ENCODE data around the gene DOCK3. TPM values are rescaled to one million over a fixed set of nuclear protein-coding genes. Genes with fewer than 3 reads are reported as not detected.
A peak's percentile ranks its signal among the peaks of the same experiment; 100 is the strongest.

The DOCK3 gene
- polyA plus RNA-seq, 1 donor from 2014 or later: 15.6 TPM

- peak overlapping the region; percentile 90 for H3K4me3 ChIP-seq (ENCODE audit: low read length)
- H4K20me1 ChIP-seq (ENCODE audit: insufficient read depth): peaks cover 11% of the 10 kb centered on the region
- no peaks in the 10 kb centered on the region for H3K9me3 ChIP-seq (ENCODE audit: low read length)
- H3K27me3 ChIP-seq (ENCODE audit: insufficient read depth, low read depth, low read length): no peaks in the 10 kb centered on the region
- no peak for TF ChIP-seq EP300 (conservative IDR thresholded peaks at IDR 0.05; ENCODE audit: poor library complexity, severe bottlenecking)
- TF ChIP-seq MXI1 (conservative IDR thresholded peaks at IDR 0.05; ENCODE audit: poor library complexity, severe bottlenecking): no peak
- TF ChIP-seq POLR2AphosphoS5 (IDR thresholded peaks at IDR 0.05): no peak
- no peak for TF ChIP-seq RAD21 (conservative IDR thresholded peaks at IDR 0.05)
- no peak for TF ChIP-seq REST (IDR thresholded peaks at IDR 0.05; ENCODE audit: borderline replicate concordance)
- TF ChIP-seq SMC3 (conservative IDR thresholded peaks at IDR 0.05; ENCODE audit: poor library complexity): no peak
- no peak for TF ChIP-seq TAF1 (IDR thresholded peaks at IDR 0.05; ENCODE audit: low read depth)
- no peak for TF ChIP-seq EZH2 (IDR thresholded peaks at IDR 0.05; ENCODE audit: borderline replicate concordance, insufficient read depth, low read length, poor library complexity, severe bottlenecking)
- TF ChIP-seq CTCF (IDR thresholded peaks at IDR 0.05; ENCODE audit: poor library complexity, severe bottlenecking): no peak
- H3K4me2 ChIP-seq (ENCODE audit: low read length): no peak overlapping the region
- no peak overlapping the region for H3K27ac ChIP-seq (ENCODE audit: low read length)
- H3K36me3 ChIP-seq (ENCODE audit: insufficient read depth, low read length): peaks cover 33% of the 10 kb centered on the region
- peaks cover 7% of the 10 kb centered on the region for H3F3A ChIP-seq (ENCODE audit: insufficient read depth, low read length, poor library complexity, severe bottlenecking)
- peaks cover 31% of the 10 kb centered on the region for H3K79me2 ChIP-seq (replicated peaks; ENCODE audit: insufficient read depth, low read length)
- H2AFZ ChIP-seq (ENCODE audit: low read depth, low read length): no peak overlapping the region
- H3K9ac ChIP-seq (ENCODE audit: low read length): no peak overlapping the region
- H3K9me2 ChIP-seq (ENCODE audit: insufficient read depth, low read length): no peaks in the 10 kb centered on the region
Observed at GRCh38 chr3:51394541-51394940, 719.8 kb downstream of the DOCK3 start.

GRCh38 chr3:51395493-51396213 is 720.9 kb downstream of the DOCK3 start:
- no peak overlapping the region for H2AFZ ChIP-seq (ENCODE audit: low read depth, low read length)
- H3K4me3 ChIP-seq (ENCODE audit: low read length): peak overlapping the region; percentile 90
- peaks cover 2% of the 10 kb centered on the region for H3F3A ChIP-seq (ENCODE audit: insufficient read depth, low read length, poor library complexity, severe bottlenecking)
- H3K27me3 ChIP-seq (ENCODE audit: insufficient read depth, low read depth, low read length): no peaks in the 10 kb centered on the region
- no peak for TF ChIP-seq SMC3 (conservative IDR thresholded peaks at IDR 0.05; ENCODE audit: poor library complexity)
- TF ChIP-seq RAD21 (conservative IDR thresholded peaks at IDR 0.05): no peak
- no peak for TF ChIP-seq MXI1 (conservative IDR thresholded peaks at IDR 0.05; ENCODE audit: poor library complexity, severe bottlenecking)
- no peaks in the 10 kb centered on the region for H3K9me2 ChIP-seq (ENCODE audit: insufficient read depth, low read length)
- H4K20me1 ChIP-seq (ENCODE audit: insufficient read depth): peaks cover 11% of the 10 kb centered on the region
- H3K4me2 ChIP-seq (ENCODE audit: low read length): no peak overlapping the region
- H3K9ac ChIP-seq (ENCODE audit: low read length): no peak overlapping the region
- no peak overlapping the region for H3K27ac ChIP-seq (ENCODE audit: low read length)
- H3K9me3 ChIP-seq (ENCODE audit: low read length): no peaks in the 10 kb centered on the region
- H3K36me3 ChIP-seq (ENCODE audit: insufficient read depth, low read length): peaks cover 33% of the 10 kb centered on the region
- H3K79me2 ChIP-seq (replicated peaks; ENCODE audit: insufficient read depth, low read length): peaks cover 31% of the 10 kb centered on the region

Measured in neural cell (in vitro differentiated cells).